Measurements from ENCODE around the gene CELF3.
"Not testable (repeated sequence)": the region's sequence is repeated elsewhere in the genome, so short reads cannot be mapped to it uniquely, and the experiment has no call there.

The CELF3 gene

GRCh38 chr1:151716771-151717631 lies at the start of gene CELF3:
CELF3 (minus strand) TSS chr1:151716803; CDS start chr1:151716020, 783 bp downstream.
- DNase-seq (ENCODE audit: low read depth in 4 of 4, low spot score in 1 of 4): no peak

GRCh38 chr1:151763990-151764389 lies 47.4 kb upstream of the CELF3 start:
- DNase-seq (ENCODE audit: low read depth in 4 of 4, low spot score in 1 of 4): no peak

- peak; percentile 66 to 82 (median 78) for DNase-seq (ENCODE audit: low read depth in 4 of 4, low spot score in 1 of 4)
Measured at GRCh38 chr1:151762941-151763921, 46.6 kb upstream of the CELF3 start, which contains the start of gene MRPL9. MRPL9 (minus strand) TSS chr1:151763496; CDS start chr1:151763479, 17 bp downstream.

- DNase-seq (ENCODE audit: low read depth in 4 of 4, low spot score in 1 of 4): no peak
Measured at GRCh38 chr1:151760597-151761385, 44.2 kb upstream of the CELF3 start.

- no peak for DNase-seq (ENCODE audit: low read depth in 4 of 4, low spot score in 1 of 4)
Measured at GRCh38 chr1:151759241-151759640, 42.6 kb upstream of the CELF3 start.

- DNase-seq (ENCODE audit: low read depth in 4 of 4, low spot score in 1 of 4): no peak
Measured at GRCh38 chr1:151756291-151756690, 39.7 kb upstream of the CELF3 start.

- no peak for DNase-seq (ENCODE audit: low read depth in 4 of 4, low spot score in 1 of 4)
Measured at GRCh38 chr1:151741516-151741915, 24.9 kb upstream of the CELF3 start.

GRCh38 chr1:151739590-151740355 lies 23.2 kb upstream of the CELF3 start:
- no peak for DNase-seq (ENCODE audit: low read depth in 4 of 4, low spot score in 1 of 4)

- DNase-seq (ENCODE audit: low read depth in 4 of 4, low spot score in 1 of 4): no peak
Measured at GRCh38 chr1:151737479-151737878, 20.9 kb upstream of the CELF3 start.

- DNase-seq (ENCODE audit: low read depth in 4 of 4, low spot score in 1 of 4): no peak
Measured at GRCh38 chr1:151737026-151737425, 20.4 kb upstream of the CELF3 start.

- DNase-seq (ENCODE audit: low read depth in 4 of 4, low spot score in 1 of 4): not testable (repeated sequence)
Measured at GRCh38 chr1:151733995-151734394, 17.4 kb upstream of the CELF3 start.

- no peak for DNase-seq (ENCODE audit: low read depth in 4 of 4, low spot score in 1 of 4)
Measured at GRCh38 chr1:151733126-151733525, 16.5 kb upstream of the CELF3 start.

GRCh38 chr1:151729966-151730291 lies 13.3 kb upstream of the CELF3 start:
- DNase-seq (ENCODE audit: low read depth in 4 of 4, low spot score in 1 of 4): no peak

GRCh38 chr1:151729157-151729965 lies 12.8 kb upstream of the CELF3 start:
- no peak for DNase-seq (ENCODE audit: low read depth in 4 of 4, low spot score in 1 of 4)

- DNase-seq (ENCODE audit: low read depth in 4 of 4, low spot score in 1 of 4): no peak
Measured at GRCh38 chr1:151728151-151729054, 11.8 kb upstream of the CELF3 start.

- no peak for DNase-seq (ENCODE audit: low read depth in 4 of 4, low spot score in 1 of 4)
Measured at GRCh38 chr1:151723726-151724370, 7.2 kb upstream of the CELF3 start.

GRCh38 chr1:151721788-151722510 lies 5.3 kb upstream of the CELF3 start:
- DNase-seq (ENCODE audit: low read depth in 4 of 4, low spot score in 1 of 4): no peak

All from stimulated activated CD4-positive, alpha-beta T cell treated with anti-CD3 and anti-CD28 coated beads, Interleukin-1b, Interleukin-23, amount 100 ng/mL, for 24 hours (primary cell).